HG03558 (cell line): Measurements from ENCODE around the gene FTSJ3.
"Not testable (repeated sequence)": the region's sequence is repeated elsewhere in the genome, so short reads cannot be mapped to it uniquely, and the experiment has no call there.

ENCODE experiments used
- ATAC-seq: cut with Tn5 transposase; IDR thresholded peaks from one replicate; pipeline ENCODE4 v1.9.1; 2021; ENCODE audit warnings: moderate number of reproducible peaks; ENCODE audit not compliant: unreplicated experiment; ENCODE audit errors: extremely low read depth

The FTSJ3 gene

DNA sequence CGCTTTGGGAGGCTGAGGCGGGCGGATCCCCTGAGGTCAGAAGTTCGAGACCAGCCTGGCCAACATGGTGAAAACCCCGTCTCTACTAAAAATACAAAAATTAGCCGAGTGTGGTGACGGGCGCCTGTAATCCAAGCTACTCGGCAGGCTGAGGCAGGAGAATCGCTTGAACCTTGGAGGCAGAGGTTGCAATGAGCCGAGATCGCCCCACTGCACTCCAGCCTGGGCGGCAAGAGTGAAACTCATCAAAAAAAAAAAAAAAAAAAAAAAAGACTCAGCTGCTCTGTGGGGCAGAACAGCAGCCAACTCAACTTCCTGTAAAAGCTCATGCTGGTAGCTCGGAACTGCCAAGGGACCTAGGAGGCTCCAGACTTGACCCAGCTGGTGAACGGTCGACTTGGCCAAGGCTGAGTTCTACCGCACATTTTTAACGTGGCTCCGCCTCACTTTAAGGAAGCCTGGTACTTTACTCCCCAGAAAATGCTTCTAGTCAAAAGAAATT lies 16.0 kb upstream of the FTSJ3 start:
- not testable (repeated sequence) for ATAC-seq

DNA sequence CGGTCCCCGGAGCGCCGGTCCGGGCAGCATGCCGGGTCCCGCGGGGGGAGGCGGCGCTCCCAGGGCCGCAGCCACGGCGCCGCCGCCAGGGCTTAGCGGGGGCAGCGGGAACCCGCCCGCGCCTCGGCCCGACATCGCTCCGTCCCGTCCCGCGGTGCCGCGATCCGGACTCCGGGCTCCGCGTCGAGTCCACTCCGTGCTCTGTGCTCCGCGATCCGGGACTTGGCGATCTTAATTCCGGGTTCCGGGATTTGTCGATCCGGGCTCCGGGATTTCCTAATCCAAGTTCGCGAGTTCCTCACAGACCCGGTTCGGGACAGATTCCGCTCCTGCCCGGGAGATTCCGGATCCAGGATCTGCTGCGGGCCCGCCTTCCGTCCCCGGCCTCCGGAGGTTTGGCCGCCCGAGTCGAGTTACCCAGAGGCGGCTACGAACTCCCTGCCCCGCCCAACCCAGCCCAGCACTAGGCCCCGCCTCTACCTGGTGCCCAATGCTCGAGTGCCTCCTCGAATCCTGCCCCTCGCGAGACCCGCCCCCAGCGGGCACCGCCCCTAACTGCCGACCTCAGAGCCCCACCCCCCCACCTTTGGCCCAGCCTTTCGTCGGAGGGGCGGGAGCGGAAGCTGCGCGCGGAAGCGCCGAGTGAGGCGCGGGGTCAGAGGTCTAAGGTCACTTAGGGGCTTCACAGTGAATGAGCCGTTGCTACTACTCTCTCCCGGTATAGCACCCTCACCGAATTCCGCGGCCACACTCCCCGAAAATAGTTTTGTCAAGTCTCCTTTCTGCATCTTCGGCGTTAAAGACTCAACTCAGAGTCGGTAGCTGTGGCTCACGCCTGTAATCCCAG lies 15.3 kb upstream of the FTSJ3 start, which contains the start of gene SMARCD2:
Gene SMARCD2, minus strand, starts transcription at position 146 of the 847 bp plus-strand sequence. Its CDS starts 11 bp downstream, at position 135.
- peak; percentile 49 for ATAC-seq

GRCh38 chr17:63842173-63842539 lies 14.7 kb upstream of the FTSJ3 start:
- ATAC-seq, result peak; percentile 13

DNA sequence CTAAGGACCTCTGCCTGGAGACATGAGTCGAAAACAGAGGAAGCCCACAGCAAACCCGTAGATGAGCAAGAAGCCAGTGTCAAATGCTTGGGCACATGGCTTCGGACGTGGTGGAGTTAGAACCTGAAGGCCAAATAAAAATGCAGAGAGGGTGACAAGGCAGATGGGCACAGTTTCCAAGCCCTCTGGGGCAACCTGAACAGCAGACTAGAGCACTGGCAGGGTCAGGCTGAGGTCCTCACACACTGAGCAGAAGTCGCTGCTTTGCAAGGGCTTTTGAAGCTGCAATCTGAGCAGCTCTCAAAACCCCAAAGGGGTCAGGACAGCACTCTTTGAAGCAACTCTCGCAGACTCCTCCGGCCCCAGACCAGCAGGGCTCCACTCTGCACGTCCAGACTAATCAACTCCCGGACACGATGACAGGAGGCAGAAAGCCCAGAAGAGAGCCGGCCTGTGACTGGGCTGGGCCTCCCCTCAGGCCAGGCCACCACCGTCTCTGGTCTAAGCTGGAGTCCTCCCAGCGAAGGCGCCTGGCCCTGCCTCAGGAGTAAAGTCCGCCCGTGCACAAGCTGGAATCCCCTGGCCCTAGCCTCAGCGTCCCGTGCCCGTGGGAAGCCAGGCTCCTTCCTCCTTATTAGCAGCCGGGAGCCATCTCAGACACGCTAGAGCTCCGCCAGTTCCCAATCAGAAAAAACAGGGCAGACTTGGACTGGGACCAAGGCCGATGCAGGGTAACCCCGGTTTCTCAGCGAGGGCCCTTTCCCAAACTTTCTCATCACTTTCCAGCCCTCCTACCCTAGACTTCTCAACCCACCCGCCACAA lies 14.1 kb upstream of the FTSJ3 start:
- no peak for ATAC-seq

GRCh38 chr17:63840591-63841349 lies 13.3 kb upstream of the FTSJ3 start:
- no peak for ATAC-seq

DNA sequence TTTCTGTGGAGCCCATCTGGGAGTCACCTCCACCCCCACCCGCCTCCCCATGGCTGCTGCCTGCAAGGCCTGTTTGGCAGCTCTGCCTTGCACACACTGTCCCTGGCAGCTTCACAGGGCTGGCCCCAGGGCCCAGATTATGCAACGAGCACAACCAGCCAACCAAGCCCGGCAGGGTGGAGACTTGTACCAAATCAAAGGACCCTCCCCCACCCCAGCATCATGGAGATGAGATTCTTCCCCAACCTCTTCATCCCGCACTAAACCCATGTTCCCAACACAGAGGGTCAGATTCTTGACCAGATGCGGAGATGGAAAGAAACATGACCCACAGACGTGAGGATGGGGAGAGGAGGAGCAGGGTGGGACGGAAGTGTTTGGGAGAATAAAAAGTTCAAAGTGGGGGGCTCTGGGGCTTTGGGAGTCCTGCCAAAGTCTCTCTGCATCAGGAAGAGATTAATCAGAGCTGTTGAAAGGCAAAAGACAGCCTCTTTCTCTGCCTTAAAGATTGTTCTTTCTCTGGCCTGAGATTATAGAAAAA lies 11.2 kb upstream of the FTSJ3 start:
- ATAC-seq, result no peak

GRCh38 chr17:63837962-63838600 lies 10.6 kb upstream of the FTSJ3 start:
- ATAC-seq, result no peak

- no peak for ATAC-seq
Measured at GRCh38 chr17:63837480-63837879, 10.0 kb upstream of the FTSJ3 start.

DNA sequence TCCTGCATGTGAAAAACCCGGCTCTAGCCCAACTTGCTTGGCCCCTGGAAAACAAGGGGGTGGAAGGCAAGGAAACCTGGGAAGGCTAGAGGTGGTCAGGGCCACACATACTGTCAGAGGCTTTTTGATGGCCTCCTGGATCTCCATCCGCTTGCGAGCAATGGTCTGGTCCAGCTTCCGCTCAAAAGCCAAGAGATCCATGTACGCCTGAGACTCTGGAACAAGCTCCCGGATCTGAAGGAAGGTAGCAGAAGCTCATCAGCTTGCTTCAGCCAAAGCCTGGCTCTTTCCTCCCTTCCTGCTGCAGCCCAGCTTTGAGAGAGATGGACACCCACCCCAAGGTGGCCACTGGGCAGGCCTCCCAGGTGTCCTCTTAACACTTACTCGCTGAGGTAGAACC lies 9.3 kb upstream of the FTSJ3 start:
- ATAC-seq, result no peak

GRCh38 chr17:63835167-63835720 lies 7.8 kb upstream of the FTSJ3 start:
- no peak for ATAC-seq

DNA sequence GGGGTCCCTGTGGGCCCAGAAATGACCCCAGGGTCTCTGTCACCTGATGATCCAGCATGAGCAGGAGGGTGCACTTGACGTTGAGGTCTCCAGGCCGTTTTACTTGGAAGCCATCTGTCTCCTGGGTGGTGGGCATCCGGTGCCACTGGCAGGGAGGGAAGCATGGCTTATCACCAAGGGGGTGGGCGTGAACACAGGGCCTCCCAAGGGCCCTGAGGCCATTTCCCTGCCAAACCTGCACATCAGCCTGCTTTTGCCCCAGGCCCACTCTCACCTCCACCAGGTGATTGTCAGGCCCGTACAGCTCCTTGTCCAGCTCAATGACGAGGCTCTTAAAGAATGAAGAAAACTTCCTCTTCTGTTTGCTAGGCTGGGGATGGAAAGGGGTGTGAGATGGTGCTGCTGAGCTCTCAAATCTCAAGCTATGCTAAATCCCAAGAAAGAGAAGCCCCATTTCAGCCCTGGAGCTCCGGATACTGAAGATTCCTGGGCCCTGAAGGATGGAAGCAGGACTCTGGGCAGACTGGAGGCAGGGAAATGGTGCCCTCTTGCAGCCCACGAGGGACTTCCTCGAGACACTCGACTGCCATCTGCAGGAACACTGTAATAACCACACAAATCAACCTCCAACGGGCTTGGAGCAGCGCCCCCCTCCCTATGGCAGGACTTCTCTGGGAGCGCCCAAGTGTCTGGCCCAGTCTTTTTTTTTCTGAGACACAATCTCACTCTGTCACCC lies 7.1 kb upstream of the FTSJ3 start:
- ATAC-seq, result no peak

DNA sequence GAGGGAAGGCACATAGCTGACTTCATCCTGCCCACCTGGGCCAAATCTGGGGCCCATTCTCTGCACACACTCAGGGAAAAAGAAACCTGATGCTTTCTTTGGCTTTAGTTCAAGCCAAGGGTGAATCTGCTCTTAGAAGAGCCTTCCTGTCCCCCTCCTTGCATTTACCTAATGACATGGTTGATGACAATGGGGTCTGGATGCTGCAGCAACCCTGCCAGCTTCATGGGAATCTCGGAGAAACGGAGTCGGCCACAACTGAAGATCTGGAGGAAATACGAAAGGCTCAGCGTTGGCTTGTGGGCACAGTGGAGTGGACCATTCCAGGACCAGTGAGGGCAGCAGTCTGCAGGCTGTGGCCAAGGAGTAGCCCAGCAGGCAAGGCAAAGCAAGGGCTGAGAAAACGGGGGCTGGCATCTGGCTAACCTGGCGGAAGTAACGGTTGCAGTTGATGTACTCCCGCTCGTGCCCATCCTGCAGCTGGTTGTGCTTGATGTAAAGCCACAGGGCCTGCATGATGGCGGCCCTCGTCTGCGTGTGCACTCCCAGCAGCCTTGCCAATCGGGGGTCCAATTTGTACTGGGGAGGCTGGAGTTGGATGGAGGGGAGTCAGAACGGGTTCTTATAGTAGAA lies 6.4 kb upstream of the FTSJ3 start:
- ATAC-seq, result no peak

DNA sequence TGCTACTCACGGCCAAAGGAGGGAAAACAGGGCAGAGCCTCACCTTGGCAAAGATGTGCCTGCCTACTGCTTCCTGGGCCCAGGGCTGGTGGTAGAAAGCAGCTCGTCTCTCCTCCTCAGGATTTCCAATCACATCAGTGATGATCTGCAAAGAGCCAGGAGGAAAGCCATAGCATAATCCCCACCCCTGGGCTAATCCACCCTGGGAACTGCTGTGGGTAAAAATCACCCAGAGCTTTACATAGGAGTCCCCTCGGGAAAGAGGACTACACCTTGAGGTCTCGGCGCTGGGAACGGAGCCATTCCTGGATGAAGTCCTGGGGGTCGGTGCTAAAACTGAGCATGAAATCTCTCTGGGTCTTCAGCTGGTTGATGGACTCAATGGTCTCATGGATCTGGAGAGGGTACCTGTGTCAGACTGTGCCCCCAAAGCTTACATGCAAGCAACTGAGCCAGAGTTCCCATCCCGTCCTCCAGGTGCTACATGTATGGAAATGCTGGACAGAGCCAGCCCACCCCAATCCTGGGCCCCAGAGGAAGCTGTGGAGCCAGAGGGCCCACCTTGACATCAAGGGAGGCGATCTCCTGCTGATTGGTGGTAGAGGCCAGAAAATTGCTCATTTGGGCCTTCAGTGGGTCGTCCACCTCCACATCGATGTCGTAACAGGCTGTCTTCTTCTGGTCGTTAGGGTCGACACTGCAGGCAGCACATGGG lies 5.7 kb upstream of the FTSJ3 start:
- ATAC-seq, result no peak

DNA sequence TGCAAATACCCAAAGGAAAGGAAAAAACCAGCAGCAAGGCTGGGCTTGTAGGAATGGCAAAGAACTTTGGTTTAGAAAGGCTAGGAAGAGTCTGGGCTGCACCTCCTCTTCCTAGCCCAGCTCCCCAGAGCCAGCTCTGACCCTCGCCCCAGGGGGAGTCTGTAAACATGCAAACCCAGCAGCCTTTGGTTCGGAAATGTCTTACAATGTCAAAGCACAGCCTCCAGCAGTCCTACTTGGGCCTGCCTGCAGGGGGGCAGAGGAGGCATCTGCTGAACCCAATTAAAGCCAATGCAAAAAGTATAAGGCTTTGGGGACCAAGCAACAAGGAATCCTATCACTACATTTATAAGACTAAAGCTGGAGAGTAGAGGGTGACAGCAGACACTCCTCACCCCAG lies 5.0 kb upstream of the FTSJ3 start:
- ATAC-seq, result no peak

DNA sequence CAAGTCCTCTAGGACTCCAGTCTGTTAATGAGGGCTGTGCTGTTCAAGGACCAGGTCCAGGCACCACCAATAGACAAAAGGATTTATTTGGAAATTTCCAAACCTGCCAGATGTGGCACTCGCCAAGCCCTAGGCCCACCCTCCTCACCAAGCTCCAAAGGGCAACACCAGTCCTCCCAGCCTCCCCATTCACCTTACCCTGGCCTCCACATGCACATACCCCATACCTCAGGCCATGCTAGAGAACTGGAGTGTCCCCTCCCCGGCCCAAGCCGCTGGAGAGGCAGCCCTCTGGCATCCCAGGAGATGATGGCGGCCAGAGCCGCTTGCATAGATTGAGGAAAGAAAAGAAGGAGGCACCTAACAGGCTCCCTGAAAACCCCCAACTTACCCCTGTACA lies 4.6 kb upstream of the FTSJ3 start:
- ATAC-seq, result no peak

DNA sequence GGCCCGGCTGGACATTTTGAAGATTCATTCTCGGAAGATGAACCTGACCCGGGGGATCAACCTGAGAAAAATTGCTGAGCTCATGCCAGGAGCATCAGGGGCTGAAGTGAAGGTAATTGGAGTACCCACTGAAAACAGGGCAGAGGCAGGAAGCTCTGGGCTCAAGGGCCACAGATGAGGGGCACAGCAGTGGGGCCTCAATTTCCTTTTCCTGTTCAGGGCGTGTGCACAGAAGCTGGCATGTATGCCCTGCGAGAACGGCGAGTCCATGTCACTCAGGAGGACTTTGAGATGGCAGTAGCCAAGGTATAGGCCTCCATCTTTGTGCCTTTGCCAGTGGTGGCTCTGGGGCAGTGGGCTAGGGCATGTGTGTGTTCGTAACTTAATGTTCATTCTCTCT lies 4.0 kb upstream of the FTSJ3 start:
- ATAC-seq, result no peak

DNA sequence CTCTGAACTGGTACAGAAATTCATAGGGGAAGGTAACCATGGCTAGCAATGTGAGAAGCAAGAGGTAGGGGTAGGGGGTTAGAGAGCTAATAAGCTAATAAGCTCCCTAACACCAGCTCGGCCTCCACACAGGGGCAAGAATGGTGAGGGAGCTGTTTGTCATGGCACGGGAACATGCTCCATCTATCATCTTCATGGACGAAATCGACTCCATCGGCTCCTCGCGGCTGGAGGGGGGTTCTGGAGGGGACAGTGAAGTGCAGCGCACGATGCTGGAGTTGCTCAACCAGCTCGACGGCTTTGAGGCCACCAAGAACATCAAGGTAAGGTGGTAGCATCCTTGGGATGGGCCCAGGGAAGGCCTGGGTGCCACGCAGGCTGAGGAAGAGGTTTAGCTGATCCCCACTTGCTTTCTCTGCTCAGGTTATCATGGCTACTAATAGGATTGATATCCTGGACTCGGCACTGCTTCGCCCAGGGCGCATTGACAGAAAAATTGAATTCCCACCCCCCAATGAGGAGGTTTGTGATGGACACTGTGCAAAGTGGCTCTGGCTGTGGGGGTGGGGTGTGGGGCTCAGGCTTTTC lies 3.5 kb upstream of the FTSJ3 start:
- no peak for ATAC-seq
